AG10803 (cell line): Measurements from ENCODE around the gene CROCC2.

Experiments used
- DNase-seq: peaks from one replicate; pipeline ENCODE4 v3.0.0; 2010; ENCODE audit warnings: low read depth
- H3K4me3 ChIP-seq: 2 replicates; pipeline ENCODE4 v1.5.1; 2011; ENCODE audit warnings: mild to moderate bottlenecking, low read length, control low read depth
- CTCF ChIP-seq: conservative IDR thresholded peaks from 2 replicates; pipeline ENCODE4 v1.5.1; 2011; ENCODE audit warnings: mild to moderate bottlenecking, low read length, control low read depth, inconsistent platforms

CROCC2 gene

GRCh38 chr2:240904216-240905175 lies 1.6 kb upstream of the CROCC2 start:
- DNase-seq = no peak
- H3K4me3 ChIP-seq = no peak overlapping the region
- TF ChIP-seq CTCF = no peak

- no peak for TF ChIP-seq CTCF
- no peak overlapping the region for H3K4me3 ChIP-seq
- DNase-seq = no peak
Measured at GRCh38 chr2:240905176-240905781, 857 bp upstream of the CROCC2 start.

DNA sequence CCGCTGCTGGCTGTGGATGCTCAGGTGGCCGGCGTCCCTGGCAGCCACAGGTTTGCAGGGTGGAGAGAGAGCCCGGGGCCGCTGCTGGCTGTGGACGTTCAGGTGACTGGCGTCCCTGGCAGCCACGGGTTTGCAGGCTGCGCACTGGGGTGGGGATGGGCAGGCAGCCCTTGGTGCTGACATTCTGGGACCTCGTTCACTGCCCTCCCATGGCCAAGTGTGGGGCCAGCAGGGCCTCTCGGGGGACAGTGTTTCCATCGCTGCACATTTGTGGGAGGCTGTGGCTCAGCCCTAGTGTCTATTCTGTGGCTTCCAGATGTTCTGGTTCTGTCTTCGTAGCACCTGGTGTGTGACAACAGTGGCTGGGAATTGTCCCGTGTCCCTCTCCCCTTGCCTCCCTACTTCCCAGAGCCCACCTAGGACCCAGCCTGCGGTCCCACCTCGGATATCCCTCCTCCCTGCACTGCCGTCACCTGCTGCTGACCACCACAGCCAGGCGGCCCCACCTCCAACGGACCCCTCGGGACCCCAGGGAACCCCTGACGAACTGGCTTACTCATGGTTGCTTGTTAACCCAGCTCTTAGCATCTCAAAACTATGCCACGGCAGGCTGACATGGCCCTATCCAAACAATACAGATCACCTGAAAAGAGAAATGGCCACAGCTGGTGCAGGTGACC lies 915 bp downstream of the CROCC2 start:
- no peak overlapping the region for H3K4me3 ChIP-seq
- no peak for TF ChIP-seq CTCF
- DNase-seq = no peak

GRCh38 chr2:240909216-240909974 lies 3.3 kb downstream of the CROCC2 start:
- TF ChIP-seq CTCF = no peak
- no peak for DNase-seq
- H3K4me3 ChIP-seq = no peak overlapping the region

DNA sequence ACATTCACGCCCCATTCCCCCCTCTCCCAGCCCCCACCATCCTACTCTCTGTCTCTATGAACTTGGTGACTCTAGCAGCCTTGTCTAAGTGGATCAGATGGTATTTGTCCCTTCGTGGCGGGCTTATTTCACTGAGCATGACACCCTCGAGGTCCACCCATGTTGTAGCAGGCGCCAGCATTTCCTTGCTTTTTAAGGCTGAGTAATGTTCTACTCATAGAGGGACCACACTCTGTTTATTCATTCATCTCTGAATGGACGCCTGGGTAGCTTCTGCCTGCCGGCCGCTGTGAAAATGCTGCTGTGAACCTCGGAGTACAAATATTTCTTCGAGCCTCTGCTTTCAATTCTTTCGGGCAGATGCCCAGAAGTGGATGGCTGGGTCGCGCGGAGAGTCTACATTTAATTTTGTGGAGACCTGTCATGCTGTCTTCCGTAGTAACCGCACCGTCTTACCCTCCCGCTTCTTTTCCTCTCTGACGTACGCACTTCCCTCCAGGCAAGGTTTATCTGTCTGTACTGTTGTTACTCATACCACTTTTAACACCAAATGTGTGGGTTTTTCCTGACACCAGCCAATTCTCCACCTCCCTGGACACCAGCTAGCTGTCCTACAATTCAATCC lies 5.6 kb downstream of the CROCC2 start:
- H3K4me3 ChIP-seq = no peak overlapping the region
- no peak for DNase-seq
- no peak for TF ChIP-seq CTCF

- TF ChIP-seq CTCF = no peak
- DNase-seq = no peak
- H3K4me3 ChIP-seq = no peak overlapping the region
Measured at GRCh38 chr2:240912878-240913809, 7.0 kb downstream of the CROCC2 start.
